ENCODE data around the gene C1orf21. TPM values are rescaled to one million over a fixed set of nuclear protein-coding genes. Genes with fewer than 3 reads are reported as not detected.
A peak's percentile ranks its signal among the peaks of the same experiment; 100 is the strongest.

Gene C1orf21
- total and polyA plus RNA-seq, 3 experiments from 2014 or later = 6.8 to 23.4 (median 8.2) TPM

GRCh38 chr1:184485751-184486723 lies 99.2 kb downstream of the C1orf21 start:
- Histone ChIP-seq H3K27me3 (ENCODE audit: insufficient read depth, low read length, poor library complexity, severe bottlenecking) (no peaks in the 10 kb centered on the region), H3K4me1 (ENCODE audit: insufficient read depth, low read length) (no peaks in the 10 kb centered on the region), H3K27ac (ENCODE audit: low read depth, low read length) (no peak overlapping the region), H3K9me3 (ENCODE audit: low read length) (no peaks in the 10 kb centered on the region), H3K36me3 (ENCODE audit: insufficient read depth, low read length) (no peaks in the 10 kb centered on the region), H3K4me3 (ENCODE audit: low read length) (no peak overlapping the region)
- Mint-ChIP-seq H3K27me3 (no peaks in the 10 kb centered on the region), H3K27ac (peak overlapping the region in 2 of 8 donors; percentile 24 to 67), H3K36me3 (peaks cover 0 to 2% (median 0%) of the 10 kb centered on the region in 3 donors), H3K4me1 (peaks cover 6 to 16% (median 10%) of the 10 kb centered on the region in 3 donors), H3K4me3 (peak overlapping the region in 1 of 7 donors; percentile 41), H3K9me3 (peaks cover 0 to 3% (median 0%) of the 10 kb centered on the region in 5 donors)
- CTCF ChIA-PET = no interaction called here
- POLR2A ChIA-PET = no interaction called here
- no peak for DNase-seq

GRCh38 chr1:184486761-184487445 lies 100.1 kb downstream of the C1orf21 start:
- Mint-ChIP-seq H3K36me3 (no peaks in the 10 kb centered on the region), H3K27me3 (no peaks in the 10 kb centered on the region), H3K9me3 (peaks cover 0 to 3% (median 0%) of the 10 kb centered on the region in 5 donors), H3K4me3 (no peak overlapping the region), H3K27ac (no peak overlapping the region), H3K4me1 (peaks cover 13 to 24% (median 17%) of the 10 kb centered on the region in 3 donors)
- Histone ChIP-seq H3K27me3 (ENCODE audit: insufficient read depth, low read length, poor library complexity, severe bottlenecking) (no peaks in the 10 kb centered on the region), H3K27ac (ENCODE audit: low read depth, low read length) (no peak overlapping the region), H3K9me3 (ENCODE audit: low read length) (no peaks in the 10 kb centered on the region), H3K36me3 (ENCODE audit: insufficient read depth, low read length) (no peaks in the 10 kb centered on the region), H3K4me3 (ENCODE audit: low read length) (no peak overlapping the region), H3K4me1 (ENCODE audit: insufficient read depth, low read length) (peaks cover 1% of the 10 kb centered on the region)
- DNase-seq = no peak
- ChIA-PET POLR2A (no interaction called here), CTCF (no interaction called here)

- Mint-ChIP-seq H3K4me1 (peaks cover 21 to 32% (median 25%) of the 10 kb centered on the region in 3 donors), H3K4me3 (no peak overlapping the region), H3K27me3 (no peaks in the 10 kb centered on the region), H3K36me3 (no peaks in the 10 kb centered on the region), H3K9me3 (peaks cover 0 to 3% (median 0%) of the 10 kb centered on the region in 5 donors), H3K27ac (no peak overlapping the region)
- H3K4me3 ChIP-seq (ENCODE audit: low read length) = no peak overlapping the region
- ChIA-PET POLR2A (no interaction called here), CTCF (no interaction called here)
- H3K9me3 ChIP-seq (ENCODE audit: low read length) = no peaks in the 10 kb centered on the region
- H3K27me3 ChIP-seq (ENCODE audit: insufficient read depth, low read length, poor library complexity, severe bottlenecking) = no peaks in the 10 kb centered on the region
- no peaks in the 10 kb centered on the region for H3K36me3 ChIP-seq (ENCODE audit: insufficient read depth, low read length)
- H3K27ac ChIP-seq (ENCODE audit: low read depth, low read length) = no peak overlapping the region
- no peak for DNase-seq
- peaks cover 9% of the 10 kb centered on the region for H3K4me1 ChIP-seq (ENCODE audit: insufficient read depth, low read length)
Measured at GRCh38 chr1:184487531-184488193, 100.8 kb downstream of the C1orf21 start.

GRCh38 chr1:184489908-184490307 lies 103.1 kb downstream of the C1orf21 start:
- no peaks in the 10 kb centered on the region for H3K9me3 ChIP-seq (ENCODE audit: low read length)
- no peak for DNase-seq
- POLR2A ChIA-PET = no interaction called here
- peak overlapping the region in 5 of 8 donors; percentile 0 to 90 (median 61) for H3K27ac Mint-ChIP-seq
- no peak overlapping the region for H3K4me3 ChIP-seq (ENCODE audit: low read length)
- H3K9me3 Mint-ChIP-seq = peaks cover 0 to 3% (median 0%) of the 10 kb centered on the region in 5 donors
- H3K27ac ChIP-seq (ENCODE audit: low read depth, low read length) = no peak overlapping the region
- CTCF ChIA-PET = no interaction called here
- no peaks in the 10 kb centered on the region for H3K27me3 ChIP-seq (ENCODE audit: insufficient read depth, low read length, poor library complexity, severe bottlenecking)
- no peaks in the 10 kb centered on the region for H3K36me3 Mint-ChIP-seq
- peaks cover 28 to 46% (median 31%) of the 10 kb centered on the region in 3 donors for H3K4me1 Mint-ChIP-seq
- H3K36me3 ChIP-seq (ENCODE audit: insufficient read depth, low read length) = no peaks in the 10 kb centered on the region
- peak overlapping the region in 2 of 7 donors; percentile 0 to 9 for H3K4me3 Mint-ChIP-seq
- H3K4me1 ChIP-seq (ENCODE audit: insufficient read depth, low read length) = peaks cover 9% of the 10 kb centered on the region
- no peaks in the 10 kb centered on the region for H3K27me3 Mint-ChIP-seq

- H3K4me3 Mint-ChIP-seq = peak overlapping the region in 5 of 7 donors; percentile 4 to 81 (median 70)
- peaks cover 28 to 45% (median 31%) of the 10 kb centered on the region in 3 donors for H3K4me1 Mint-ChIP-seq
- H3K36me3 ChIP-seq (ENCODE audit: insufficient read depth, low read length) = no peaks in the 10 kb centered on the region
- H3K27ac Mint-ChIP-seq = peak overlapping the region; percentile 5 to 96 (median 84)
- H3K27ac ChIP-seq (ENCODE audit: low read depth, low read length) = no peak overlapping the region
- H3K27me3 ChIP-seq (ENCODE audit: insufficient read depth, low read length, poor library complexity, severe bottlenecking) = no peaks in the 10 kb centered on the region
- H3K9me3 Mint-ChIP-seq = no peaks in the 10 kb centered on the region
- no peaks in the 10 kb centered on the region for H3K9me3 ChIP-seq (ENCODE audit: low read length)
- no peaks in the 10 kb centered on the region for H3K36me3 Mint-ChIP-seq
- H3K4me3 ChIP-seq (ENCODE audit: low read length) = no peak overlapping the region
- H3K4me1 ChIP-seq (ENCODE audit: insufficient read depth, low read length) = peaks cover 9% of the 10 kb centered on the region
- no peak for DNase-seq
- ChIA-PET CTCF (no interaction called here), POLR2A (no interaction called here)
- no peaks in the 10 kb centered on the region for H3K27me3 Mint-ChIP-seq
Measured at GRCh38 chr1:184492536-184492935, 105.7 kb downstream of the C1orf21 start.

- H3K36me3 Mint-ChIP-seq = no peaks in the 10 kb centered on the region
- CTCF ChIA-PET = no interaction called here
Measured at GRCh38 chr1:184493987-184494388, 107.2 kb downstream of the C1orf21 start.

GRCh38 chr1:184494929-184495328 lies 108.1 kb downstream of the C1orf21 start:
- Histone ChIP-seq H3K9me3 (ENCODE audit: low read length) (no peaks in the 10 kb centered on the region), H3K27me3 (ENCODE audit: insufficient read depth, low read length, poor library complexity, severe bottlenecking) (no peaks in the 10 kb centered on the region), H3K27ac (ENCODE audit: low read depth, low read length) (no peak overlapping the region), H3K4me1 (ENCODE audit: insufficient read depth, low read length) (peaks cover 9% of the 10 kb centered on the region), H3K4me3 (ENCODE audit: low read length) (no peak overlapping the region), H3K36me3 (ENCODE audit: insufficient read depth, low read length) (no peaks in the 10 kb centered on the region)
- Mint-ChIP-seq H3K27ac (no peak overlapping the region), H3K4me1 (peaks cover 28 to 45% (median 31%) of the 10 kb centered on the region in 3 donors), H3K27me3 (no peaks in the 10 kb centered on the region), H3K4me3 (no peak overlapping the region), H3K9me3 (no peaks in the 10 kb centered on the region), H3K36me3 (no peaks in the 10 kb centered on the region)
- no peak for DNase-seq
- ChIA-PET POLR2A (no interaction called here), CTCF (no interaction called here)

More at GRCh38 chr1:184493987-184494388, 107.2 kb downstream of the C1orf21 start:
- Histone ChIP-seq H3K9me3 (ENCODE audit: low read length) (no peaks in the 10 kb centered on the region), H3K27me3 (ENCODE audit: insufficient read depth, low read length, poor library complexity, severe bottlenecking) (no peaks in the 10 kb centered on the region), H3K36me3 (ENCODE audit: insufficient read depth, low read length) (no peaks in the 10 kb centered on the region), H3K4me3 (ENCODE audit: low read length) (no peak overlapping the region), H3K4me1 (ENCODE audit: insufficient read depth, low read length) (peaks cover 9% of the 10 kb centered on the region), H3K27ac (ENCODE audit: low read depth, low read length) (no peak overlapping the region)
- H3K27me3 Mint-ChIP-seq = no peaks in the 10 kb centered on the region
- no peak for DNase-seq
- POLR2A ChIA-PET = no interaction called here
- no peak overlapping the region for H3K4me3 Mint-ChIP-seq
- H3K27ac Mint-ChIP-seq = peak overlapping the region in 3 of 8 donors; percentile 19 to 38 (median 37)
- peaks cover 28 to 45% (median 31%) of the 10 kb centered on the region in 3 donors for H3K4me1 Mint-ChIP-seq
- no peaks in the 10 kb centered on the region for H3K9me3 Mint-ChIP-seq
